Measurements from ENCODE around the gene GAMT. TPM values are rescaled to one million over a fixed set of nuclear protein-coding genes. Genes with fewer than 3 reads are reported as not detected.

GAMT gene
- total RNA-seq, 1 experiment from 2014 or later: 27.3 TPM

DNA sequence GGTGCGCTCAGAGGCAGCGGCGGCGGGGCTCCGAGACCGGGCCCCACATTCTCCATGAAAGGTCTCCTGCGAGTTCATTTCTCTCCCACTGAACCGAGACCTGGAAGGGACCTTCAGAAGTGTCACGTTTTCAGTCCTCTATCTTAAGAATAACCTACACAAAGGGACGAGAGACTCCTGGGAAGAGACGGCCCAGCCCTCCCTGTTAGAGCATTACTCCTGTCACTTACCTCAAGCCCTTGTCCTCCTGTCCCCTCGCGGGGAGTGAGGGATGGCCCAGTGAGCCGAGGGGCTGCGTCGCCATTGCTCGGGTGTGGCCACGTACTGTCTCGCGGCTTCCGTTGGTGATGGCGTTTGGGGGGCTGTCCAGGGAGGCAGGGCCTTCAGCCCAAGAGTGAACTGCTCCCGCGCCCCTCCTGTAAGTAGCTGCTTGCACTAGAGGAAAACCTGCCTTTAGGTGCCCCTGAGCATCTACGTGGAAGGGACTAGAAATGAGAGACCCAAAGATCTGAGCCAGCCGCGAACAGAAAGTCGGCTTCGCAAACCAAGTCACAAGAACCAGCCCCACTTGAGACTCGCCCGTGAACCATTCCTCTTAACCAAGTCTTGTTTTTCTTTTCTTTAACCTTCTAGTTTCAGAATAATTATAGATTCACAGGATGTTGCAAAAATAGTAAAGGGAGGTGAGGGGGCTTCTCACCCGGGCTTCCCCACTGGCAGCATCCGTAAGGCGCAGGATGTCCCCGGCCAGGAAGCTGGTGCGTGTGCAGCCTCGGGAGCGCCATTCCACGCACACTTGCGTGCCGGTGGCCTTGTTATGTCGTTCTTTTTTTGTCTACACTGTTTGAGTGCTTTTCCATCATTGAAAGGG, 38.7 kb downstream of the GAMT start:
- no peak overlapping the region for H3K4me2 ChIP-seq
- no TSS peak for BruUV-seq (replicated peaks)
- intact Hi-C loops (cut with micrococcal nuclease; ENCODE audit: unreplicated experiment): no loop called here
- H3K27me3 ChIP-seq (ENCODE audit: insufficient read depth, low read depth): no peaks in the 10 kb centered on the region
- H3K4me3 ChIP-seq: no peak overlapping the region
- no peaks in the 10 kb centered on the region for H4K20me1 ChIP-seq (ENCODE audit: insufficient read depth)
- ChIA-PET CTCF (no interaction called here), POLR2A (ENCODE audit: unreplicated experiment) (no interaction called here)
- H3K9me3 ChIP-seq (ENCODE audit: insufficient read depth, low read depth): no peaks in the 10 kb centered on the region
- H3K27ac ChIP-seq: no peak overlapping the region
- no peaks in the 10 kb centered on the region for H3K79me2 ChIP-seq (ENCODE audit: low read depth)
- H3K4me1 ChIP-seq (replicated peaks; ENCODE audit: insufficient read depth): no peaks in the 10 kb centered on the region
- no peak for TF ChIP-seq EZH2 (IDR thresholded peaks at IDR 0.05; ENCODE audit: low read depth)
- no peak for TF ChIP-seq CTCF (conservative IDR thresholded peaks at IDR 0.05)
- no peak overlapping the region for H2AFZ ChIP-seq
- H3K36me3 ChIP-seq (ENCODE audit: low read depth): no peaks in the 10 kb centered on the region
- no peak for DNase-seq
- H3F3A ChIP-seq (ENCODE audit: insufficient read depth, low read depth): no peaks in the 10 kb centered on the region
- H3K9me2 ChIP-seq (ENCODE audit: insufficient read depth): no peaks in the 10 kb centered on the region

GRCh38 chr19:1361601-1362386, 39.5 kb downstream of the GAMT start:
- Histone ChIP-seq H3K4me2 (no peak overlapping the region), H3K27ac (no peak overlapping the region), H3K79me2 (ENCODE audit: low read depth) (0 out of 2 replicates have a peak, but pooled peaks cover under 1% of the 10 kb centered on the region), H4K20me1 (ENCODE audit: insufficient read depth) (no peaks in the 10 kb centered on the region), H3K27me3 (ENCODE audit: insufficient read depth, low read depth) (no peaks in the 10 kb centered on the region), H3F3A (ENCODE audit: insufficient read depth, low read depth) (no peaks in the 10 kb centered on the region), H3K4me3 (no peak overlapping the region), H2AFZ (no peak overlapping the region), H3K4me1 (replicated peaks; ENCODE audit: insufficient read depth) (no peaks in the 10 kb centered on the region), H3K36me3 (ENCODE audit: low read depth) (no peaks in the 10 kb centered on the region), H3K9me2 (ENCODE audit: insufficient read depth) (no peaks in the 10 kb centered on the region), H3K9me3 (ENCODE audit: insufficient read depth, low read depth) (no peaks in the 10 kb centered on the region)
- POLR2A ChIA-PET (ENCODE audit: unreplicated experiment): no interaction called here
- DNase-seq: no peak
- no TSS peak for BruUV-seq (replicated peaks)
- intact Hi-C loops (cut with micrococcal nuclease; ENCODE audit: unreplicated experiment): no loop called here
- CTCF ChIA-PET: no interaction called here
- TF ChIP-seq EZH2 (IDR thresholded peaks at IDR 0.05; ENCODE audit: low read depth) (no peak), CTCF (conservative IDR thresholded peaks at IDR 0.05) (no peak)

GRCh38 chr19:1360818-1361461, 40.4 kb downstream of the GAMT start:
- ChIA-PET CTCF (interaction anchor here (0.6 kb wide), 2 partner anchors 44 to 88 kb away, joined by 3 read pairs; no protein-coding TSS in a partner anchor), POLR2A (ENCODE audit: unreplicated experiment) (no interaction called here)
- DNase-seq: no peak
- no peaks in the 10 kb centered on the region for H3K36me3 ChIP-seq (ENCODE audit: low read depth)
- H3K79me2 ChIP-seq (ENCODE audit: low read depth): 0 out of 2 replicates have a peak, but pooled peaks cover 3% of the 10 kb centered on the region
- no TSS peak for BruUV-seq (replicated peaks)
- no peaks in the 10 kb centered on the region for H4K20me1 ChIP-seq (ENCODE audit: insufficient read depth)
- H2AFZ ChIP-seq: no peak overlapping the region
- no peaks in the 10 kb centered on the region for H3F3A ChIP-seq (ENCODE audit: insufficient read depth, low read depth)
- H3K4me1 ChIP-seq (replicated peaks; ENCODE audit: insufficient read depth): peaks cover 2% of the 10 kb centered on the region; the same call in 1 of the 2 replicates
- TF ChIP-seq EZH2 (IDR thresholded peaks at IDR 0.05; ENCODE audit: low read depth): no peak
- no peak for TF ChIP-seq CTCF (conservative IDR thresholded peaks at IDR 0.05)
- H3K4me3 ChIP-seq: no peak overlapping the region
- no peaks in the 10 kb centered on the region for H3K27me3 ChIP-seq (ENCODE audit: insufficient read depth, low read depth)
- H3K4me2 ChIP-seq: no peak overlapping the region
- H3K9me2 ChIP-seq (ENCODE audit: insufficient read depth): no peaks in the 10 kb centered on the region
- intact Hi-C loops (cut with micrococcal nuclease; ENCODE audit: unreplicated experiment): no loop called here
- no peak overlapping the region for H3K27ac ChIP-seq
- no peaks in the 10 kb centered on the region for H3K9me3 ChIP-seq (ENCODE audit: insufficient read depth, low read depth)

All from PC-9 (cell line).